SIG-M5 treated with dmso at 0.1 percent for 504 hours (cell line): ENCODE measurements around the gene LHFPL2.

ENCODE experiments used
- DNase-seq: peaks from one replicate; lab custom pipeline; 2025; ENCODE audit not compliant: unreplicated experiment; lab: John Stamatoyannopoulos, UW

LHFPL2 gene

DNA sequence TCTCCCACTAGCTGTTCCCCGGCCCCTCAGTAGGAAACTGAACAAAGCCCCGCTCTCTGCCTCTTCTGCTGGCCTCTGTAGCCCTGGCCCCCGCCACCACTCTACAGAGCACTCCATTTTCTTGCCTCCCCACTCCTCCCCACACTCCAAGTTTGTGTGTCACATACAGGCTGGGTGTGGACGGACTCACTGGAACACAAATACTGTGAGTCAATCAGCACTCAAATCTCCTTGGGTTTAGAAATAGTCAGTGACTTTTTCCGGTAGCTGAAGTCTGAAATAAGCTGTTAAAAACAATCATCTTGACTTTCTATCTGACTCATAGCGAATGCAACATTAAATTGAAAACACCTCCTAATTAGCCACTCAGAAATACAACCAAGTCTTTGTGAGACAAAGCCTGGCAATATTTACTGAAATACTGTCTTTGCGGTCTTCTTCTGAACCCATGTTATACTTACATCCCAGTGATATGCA lies 122.5 kb downstream of the LHFPL2 start:
- no peak for DNase-seq

DNA sequence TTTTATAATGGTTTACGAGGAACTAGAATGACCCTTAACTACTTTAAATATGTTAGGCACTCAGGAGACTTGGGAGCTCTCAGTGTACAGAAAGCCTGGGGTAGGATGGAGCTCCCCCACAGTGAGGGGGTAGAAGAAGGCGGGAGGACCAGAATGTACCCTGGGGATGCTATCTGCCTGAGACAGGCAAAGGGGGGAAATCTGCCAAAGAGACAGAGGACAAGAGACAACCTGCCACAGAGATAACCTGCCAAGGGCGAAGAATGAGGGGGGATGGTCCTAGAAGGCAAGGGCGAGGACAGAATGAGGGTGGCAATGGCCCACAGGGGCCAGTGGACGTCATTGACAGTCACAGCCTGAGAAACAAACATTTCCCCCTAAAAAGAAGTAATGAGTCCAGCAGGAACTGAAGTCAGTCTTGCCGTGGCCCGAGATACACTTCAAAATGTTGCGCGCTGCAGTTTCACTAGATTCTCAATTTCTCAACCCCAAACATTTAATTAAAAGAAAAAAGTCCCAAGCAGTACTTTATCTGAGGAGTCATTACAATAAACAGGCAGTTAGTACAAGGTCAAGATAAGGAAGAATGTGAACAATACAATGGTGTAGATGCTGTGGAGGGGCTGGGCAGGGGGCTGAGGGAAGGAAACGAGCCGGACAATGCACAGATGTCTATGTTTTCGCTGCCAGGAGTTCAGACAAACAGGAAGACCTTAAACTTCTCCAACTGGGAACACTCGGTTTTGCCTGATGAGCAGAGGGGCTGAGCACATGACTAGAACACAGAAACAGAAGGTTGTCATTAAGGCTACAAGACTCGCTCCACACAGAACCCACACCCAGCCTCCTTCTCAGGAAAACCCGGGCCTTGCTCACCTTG lies 125.0 kb downstream of the LHFPL2 start:
- DNase-seq = no peak

DNA sequence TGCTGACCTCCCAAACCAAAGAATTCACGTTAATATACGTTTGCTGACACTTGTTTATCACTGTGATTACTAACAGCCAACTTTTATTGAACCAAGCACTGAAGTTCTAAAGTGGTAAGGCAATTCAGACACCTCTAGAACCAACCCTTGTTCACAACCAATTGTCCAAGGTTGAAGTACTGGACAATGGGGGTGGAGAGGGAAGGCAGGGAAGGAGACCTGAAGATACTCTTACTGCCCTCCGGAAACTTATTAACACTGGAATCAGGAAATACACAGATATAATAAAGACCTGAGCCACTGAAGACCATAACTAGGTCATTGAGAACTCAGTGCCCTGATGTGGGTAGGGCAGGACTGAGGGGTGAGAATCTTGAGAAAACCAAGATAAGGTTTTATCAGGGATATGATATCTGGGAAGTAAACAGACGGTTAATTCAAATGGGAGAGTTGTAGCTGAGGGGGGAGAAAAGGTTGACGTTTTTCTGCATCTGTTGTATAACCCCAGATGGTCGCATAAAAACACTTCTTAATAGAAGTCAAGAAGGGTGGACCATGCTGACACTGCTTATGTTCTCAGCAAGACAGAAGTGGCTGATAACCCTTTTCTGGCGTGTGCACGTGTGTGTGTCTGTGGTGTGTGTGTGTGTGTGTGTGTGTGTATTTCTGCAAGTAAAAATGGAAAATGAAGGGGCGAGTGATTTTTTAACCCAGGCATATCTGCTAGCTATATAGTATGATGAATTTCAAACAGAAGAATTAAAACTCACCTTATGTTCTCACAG lies 125.9 kb downstream of the LHFPL2 start:
- DNase-seq = no peak

DNA sequence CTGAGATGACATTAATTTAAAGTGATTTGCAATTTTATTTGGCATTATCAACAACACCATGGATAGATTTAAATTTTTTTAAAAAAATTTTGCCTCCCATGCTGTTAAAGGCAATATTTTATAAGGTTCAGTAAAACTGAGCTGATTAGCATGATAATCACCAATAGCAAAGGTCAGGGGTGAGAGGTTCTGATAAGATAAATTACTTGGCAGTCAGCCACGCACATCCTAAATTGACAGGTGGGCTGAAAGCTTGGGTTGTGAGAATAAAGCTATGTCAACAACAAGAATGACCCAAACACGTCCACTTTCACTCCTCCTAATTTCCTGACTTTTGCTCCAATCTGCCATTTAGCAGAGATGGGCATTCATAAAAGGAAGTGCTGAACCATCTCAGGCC lies 127.1 kb downstream of the LHFPL2 start:
- no peak for DNase-seq

DNA sequence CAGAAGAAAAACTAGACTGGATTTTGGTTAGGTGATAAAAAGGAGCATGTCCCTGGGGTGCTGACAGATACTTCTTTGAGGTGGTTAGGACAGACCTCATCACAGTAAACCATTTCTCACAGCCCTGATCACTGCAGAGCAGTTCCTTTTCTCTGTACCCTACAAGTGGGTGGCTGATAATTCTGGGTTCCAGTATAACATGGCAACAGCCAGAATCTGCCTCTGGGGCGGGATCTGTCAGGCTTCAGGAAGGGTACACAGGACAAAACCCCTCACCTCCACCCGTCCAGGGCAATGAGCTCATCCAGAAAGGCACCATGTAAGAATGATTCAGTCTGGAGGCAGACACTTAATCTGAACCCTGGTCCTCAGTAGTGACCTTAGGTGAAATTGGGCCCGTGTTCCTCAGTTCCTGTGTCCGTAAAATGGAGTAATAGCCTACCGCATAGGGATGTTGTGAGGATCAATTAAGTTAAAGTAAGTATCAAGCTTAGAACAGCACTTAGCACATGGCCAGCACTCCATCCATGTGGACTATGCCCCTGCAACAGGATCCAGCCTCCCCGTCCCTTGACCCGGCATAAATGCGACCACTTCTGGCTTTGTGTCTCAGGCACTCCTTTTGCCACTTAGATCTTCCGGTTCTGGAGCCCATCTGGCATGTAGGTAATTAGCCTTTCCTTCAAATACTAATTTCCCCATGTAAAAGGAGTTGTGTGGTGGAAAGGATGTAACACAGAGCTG lies 129.2 kb downstream of the LHFPL2 start:
- no peak for DNase-seq

DNA sequence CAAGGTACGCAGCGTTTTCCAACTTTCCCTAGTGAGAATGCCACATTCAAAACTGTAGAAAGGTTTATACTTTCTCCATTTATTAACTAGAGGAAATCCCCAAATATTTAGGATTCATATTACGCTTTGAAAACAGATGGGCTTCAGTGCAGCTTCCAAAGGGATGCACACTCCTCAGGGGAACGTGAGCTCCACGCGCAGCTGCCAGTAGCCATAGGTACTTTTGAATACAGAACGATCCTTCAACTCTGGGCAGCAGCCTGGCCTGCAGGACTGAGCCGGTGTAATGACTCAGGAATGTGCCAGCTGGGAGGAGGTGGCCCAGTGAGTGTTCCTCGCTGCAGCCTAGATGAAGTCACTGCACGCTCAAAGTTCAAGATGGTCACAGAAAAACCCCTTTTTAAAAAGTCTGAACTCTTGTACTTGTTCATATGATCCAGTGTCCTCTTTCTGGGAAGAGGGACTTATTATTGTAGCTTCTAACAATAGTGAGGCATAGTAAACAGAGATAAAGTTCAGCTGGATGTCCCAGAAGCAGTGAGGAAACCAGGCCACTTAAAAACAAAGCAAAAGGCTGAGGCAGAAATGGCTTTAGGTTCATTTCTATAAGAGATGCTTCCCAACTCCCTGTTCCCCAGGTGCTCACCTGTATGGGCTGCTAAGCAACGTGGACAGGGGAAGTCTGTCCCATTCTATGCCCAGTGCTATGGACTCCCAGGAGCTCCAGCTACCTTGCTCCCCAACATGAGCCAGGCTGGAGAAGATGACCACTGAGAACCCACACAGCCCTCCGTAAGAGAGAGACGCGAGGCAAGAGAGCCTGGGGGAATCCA lies 130.0 kb downstream of the LHFPL2 start:
- no peak for DNase-seq

DNA sequence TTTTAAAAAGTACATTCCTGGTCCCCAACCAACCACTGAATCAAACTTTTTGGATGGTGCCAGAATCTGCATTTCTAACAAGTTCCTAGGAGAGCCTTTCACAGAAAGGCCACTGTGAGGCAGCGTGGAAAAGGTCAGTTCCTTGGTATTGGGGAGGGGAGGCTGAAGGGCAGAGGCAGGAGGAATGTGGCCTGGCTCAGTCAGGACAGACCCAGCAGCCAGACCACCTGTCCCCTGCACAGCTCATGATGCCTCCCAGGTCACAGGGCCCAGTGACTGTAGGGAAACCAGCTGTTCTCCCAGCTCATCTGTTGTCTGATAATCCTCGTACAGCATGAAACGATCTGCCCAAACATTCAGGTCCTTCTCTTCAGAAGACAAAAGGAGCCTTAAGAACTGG lies 132.9 kb downstream of the LHFPL2 start:
- DNase-seq = no peak

DNA sequence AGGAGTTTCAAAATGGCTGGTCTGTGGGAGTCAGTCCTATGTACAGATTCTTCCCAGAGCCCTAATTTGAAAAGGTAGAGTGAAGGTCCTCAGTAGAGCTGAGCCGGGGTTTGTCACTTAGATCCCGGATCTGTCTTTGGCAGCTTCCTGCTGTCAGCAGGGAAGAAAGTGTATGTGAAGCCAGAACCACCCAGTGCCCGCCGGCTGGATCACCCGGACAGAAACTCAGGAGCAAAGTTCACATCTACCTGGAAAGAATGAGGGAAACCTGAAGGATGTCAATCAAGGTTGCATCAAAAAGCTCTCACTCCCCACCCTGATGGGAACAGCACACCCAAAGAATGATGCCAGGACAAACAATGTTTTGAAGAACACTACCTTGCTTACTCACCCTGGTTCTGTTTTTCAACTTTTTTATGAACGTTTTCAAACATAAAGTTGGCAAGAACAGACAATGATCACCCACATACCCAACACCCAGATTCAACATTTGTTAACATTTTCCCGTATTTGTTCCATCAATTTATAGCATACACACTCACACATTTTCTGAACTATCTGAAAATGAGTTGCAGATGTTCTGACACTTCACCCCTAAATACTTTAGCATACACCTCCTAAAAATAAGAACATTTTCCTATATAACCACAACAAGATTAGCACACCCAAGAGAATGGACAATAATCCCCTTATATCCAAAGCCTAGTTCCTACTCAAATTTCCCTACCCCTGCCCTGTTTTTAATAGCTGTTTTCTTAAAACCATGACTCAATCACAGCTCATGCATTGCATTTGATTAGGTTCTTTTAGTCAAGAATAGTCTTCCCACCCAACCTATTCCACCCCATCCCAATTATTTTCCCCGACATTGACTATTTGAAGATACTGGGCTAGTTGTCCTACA lies 133.9 kb downstream of the LHFPL2 start:
- DNase-seq = no peak

DNA sequence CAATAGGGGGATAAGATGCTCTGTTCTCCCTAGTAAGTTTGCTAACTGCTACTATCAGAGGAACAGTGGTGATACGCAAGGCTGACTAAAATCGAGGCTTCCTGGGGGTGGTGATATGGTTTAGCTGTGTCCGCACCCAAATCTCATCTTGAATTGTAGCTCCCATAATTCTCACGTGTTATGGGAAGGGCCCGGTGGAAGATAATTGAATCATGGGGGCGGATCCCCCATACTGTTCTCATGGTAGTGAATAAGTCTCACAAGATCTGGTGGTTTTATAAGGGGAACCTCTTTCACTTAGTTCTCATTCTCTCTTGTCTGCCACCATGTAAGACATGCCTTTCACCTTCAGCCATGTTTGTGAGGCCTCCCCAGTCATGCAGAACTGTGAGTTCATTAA lies 135.1 kb downstream of the LHFPL2 start:
- no peak for DNase-seq

DNA sequence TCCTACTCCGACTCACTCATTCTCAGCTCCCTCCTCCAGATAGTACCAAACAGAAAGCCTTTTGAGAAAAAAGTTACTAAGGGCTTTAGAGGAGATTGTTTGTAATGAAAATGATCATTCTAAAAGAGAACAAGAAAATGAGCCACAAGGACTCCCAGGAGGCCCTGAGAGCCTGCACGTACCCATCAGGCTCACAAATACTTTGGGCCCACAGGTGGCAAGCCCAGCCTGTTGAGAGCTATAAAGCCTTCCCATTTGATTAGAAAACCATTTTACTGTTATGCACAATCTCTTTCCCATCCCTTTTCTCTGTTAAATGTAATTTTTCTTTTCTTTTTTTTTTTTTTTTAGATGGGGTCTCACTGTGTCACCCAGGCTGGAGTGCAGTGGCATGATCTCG lies 136.1 kb downstream of the LHFPL2 start:
- DNase-seq = no peak

DNA sequence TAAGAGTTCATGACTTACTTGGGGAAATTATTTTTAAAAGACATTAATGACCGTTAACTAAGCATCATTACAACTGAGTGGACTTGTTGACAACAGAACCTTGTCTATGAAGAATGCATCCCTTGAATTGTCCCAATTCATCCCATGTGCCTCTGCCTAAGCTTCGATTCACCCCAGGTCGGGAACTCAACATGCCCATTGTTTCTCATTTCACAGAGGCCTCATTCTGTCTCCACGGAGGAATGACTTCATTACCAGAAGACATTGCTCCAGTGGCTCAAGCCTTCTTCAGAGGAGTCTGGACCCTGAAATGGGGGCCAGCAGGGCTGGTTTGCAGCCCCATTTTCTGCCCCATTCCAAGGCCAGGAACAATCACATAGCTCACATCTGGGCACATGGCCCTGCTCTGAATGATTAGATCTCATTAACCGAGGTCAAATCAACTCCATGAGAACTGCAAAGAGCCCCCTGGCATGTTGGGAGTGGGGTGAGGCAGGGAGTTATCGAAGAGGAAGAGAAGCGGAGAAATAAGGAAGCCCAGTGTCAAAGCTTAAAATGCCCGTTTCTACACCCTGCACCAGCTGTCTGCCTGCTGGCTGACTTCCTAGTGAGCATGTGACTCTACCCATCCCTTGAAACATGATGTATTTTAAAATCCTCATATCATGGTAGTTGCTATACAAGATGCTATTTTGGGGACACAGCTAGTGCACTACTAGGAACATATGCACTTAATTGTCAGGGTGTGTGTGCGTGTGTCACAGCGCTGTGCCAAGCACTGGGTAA lies 137.3 kb downstream of the LHFPL2 start:
- peak; percentile 43 for DNase-seq

DNA sequence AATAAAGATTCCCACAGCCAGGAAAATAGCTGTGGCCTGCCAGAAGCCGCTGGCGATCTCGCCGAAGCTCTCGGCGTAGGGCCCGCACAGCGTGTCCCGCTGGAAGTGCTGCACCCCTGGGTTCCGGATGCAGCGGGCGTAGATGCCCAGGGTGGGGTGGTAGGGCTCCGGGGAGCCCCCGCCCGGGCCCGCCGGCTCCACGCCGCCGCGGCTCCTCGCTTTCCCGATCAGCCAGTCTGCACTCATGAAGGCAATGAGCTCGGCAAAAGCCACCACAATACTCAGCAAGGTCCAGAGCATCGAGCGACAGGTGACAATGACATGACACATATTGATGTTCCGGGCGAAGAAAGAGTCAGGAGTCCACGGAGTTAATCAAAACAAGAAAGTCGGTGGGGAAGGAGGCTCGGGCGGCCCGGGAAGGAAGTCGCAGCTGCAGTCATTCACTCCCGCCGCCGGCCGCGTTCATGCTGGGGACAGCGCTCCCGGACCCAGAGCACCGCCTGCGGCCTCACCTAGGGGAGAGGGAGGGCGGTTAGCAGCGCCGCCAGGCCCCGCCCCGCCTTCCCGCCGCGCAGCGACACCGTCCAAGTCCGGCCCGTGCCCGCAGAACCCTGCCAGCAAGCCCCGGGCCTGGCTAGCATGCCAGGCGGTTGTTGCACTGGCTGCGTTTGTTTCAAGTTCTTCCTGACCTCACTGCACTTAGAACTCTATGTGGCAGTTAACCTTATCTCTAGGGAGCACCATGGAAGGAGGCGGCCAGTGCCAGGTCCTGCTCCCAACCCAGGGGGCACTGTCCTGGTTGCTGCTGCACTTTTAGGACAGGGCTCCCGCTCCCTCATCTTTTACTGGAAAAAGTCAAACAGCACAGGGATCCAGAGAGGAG lies 138.4 kb downstream of the LHFPL2 start:
- no peak for DNase-seq

DNA sequence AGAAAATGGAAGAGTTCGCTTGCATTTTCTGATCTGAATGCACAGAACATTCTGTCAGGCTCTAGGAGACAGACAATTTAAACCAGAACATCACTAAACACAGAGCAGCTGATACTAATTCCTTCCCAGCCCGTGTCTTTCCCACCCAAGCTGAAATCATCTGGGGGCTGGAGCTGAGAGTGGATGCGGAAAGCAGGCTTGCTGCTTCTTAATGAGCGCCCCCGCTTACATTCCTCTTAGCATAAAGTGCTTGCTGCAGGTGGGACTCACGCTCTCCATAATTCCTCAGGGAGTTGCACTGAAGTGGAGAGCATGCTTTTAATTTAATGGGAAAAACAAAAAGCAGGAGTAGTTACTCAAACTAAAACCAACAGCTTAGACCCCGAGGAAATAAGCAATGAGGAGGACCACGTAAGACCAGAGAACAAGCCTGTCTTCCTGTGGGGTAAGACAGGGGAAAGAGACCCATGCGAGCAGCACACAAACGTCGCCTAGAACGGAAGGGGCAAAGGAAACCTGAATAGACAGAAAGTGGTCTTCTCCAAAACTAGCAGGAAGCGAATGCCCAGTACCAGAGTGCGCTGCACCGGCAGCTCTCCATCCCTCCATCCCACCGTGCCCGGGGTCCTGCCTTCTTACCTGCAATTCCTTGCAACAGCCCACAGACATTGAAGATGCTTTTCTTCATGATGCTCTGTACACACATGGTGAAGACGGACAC lies 139.3 kb downstream of the LHFPL2 start:
- no peak for DNase-seq

DNA sequence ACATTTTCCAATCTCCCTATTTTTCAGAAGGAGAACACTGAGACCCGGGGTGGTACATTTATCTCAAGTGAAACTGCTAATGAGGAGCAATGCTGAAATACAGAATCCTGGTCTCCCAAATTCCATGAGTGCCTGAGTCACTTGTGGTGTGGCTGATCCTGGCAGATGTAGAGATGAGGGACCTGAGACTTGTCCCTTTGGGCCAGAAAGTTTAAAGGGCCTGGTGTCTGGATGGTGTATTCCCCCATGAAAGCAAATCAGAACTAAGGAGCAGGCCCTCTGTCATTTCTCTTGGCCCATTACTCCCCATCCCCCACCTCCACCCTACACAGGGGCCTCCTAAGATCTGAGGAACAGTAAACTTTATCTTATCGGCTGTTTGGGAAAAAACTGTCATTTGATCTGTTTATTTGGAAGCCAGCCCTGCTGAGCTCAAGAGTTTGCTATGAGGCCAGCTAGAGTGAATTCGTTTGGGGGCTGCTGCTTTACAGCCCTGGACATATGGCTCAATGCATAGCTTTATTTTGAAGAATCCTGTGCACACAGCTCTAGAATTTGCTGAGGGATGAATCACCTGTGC lies 140.3 kb downstream of the LHFPL2 start:
- DNase-seq = no peak

DNA sequence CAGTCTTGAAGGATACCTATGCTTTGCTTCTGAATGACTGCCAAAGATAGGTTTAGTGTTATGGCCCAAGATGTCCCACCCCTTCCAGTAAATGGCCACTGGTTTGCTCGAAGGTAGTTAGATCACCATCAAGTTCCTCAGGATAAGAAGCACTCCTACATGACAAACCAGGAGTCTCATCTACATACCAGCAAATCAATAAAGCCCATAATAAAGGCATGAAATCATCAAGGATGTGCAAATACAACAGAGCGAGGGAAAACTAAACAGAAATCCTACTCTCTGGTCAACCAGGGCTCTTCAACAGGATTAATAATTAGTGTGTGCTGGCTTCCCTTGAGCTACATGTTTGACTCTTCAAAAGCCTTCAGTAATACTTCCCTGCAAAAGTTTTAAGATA lies 141.0 kb downstream of the LHFPL2 start:
- DNase-seq = no peak

DNA sequence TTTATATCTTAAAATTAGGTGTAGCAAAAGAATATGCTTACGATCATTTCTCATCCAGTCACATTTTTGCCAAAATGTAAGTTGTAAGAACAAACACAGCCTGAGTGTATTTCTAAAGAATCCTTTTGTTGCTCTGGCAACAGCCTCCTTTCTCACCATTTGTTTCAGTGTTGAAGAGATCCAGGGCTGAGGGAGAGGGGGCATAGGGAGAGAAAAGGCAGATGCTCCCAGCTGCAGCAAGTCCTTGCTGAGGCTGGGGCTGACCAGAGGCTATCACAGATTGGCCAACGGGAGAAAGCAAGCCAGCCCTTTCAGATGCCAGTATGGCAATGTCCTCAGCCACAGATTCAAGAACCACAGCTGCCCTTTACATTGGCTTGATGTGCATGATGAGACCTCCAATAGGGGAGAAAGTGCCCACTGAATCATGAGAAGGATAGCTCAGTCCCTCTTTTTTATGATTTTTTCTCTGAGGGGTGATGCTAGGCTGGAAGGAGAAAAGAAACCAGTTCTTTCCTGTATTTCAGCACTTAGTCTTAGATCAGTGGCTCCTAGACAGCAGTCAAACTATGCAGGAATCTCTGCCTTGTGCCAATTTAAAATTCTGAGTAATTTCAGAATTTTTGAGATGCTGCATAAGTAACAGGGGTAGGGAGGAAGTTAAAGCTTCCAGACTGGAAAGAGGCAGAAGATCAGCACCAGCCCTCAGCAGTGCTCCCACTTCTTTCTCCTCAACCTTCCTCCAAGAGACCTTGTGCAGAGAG lies 142.1 kb downstream of the LHFPL2 start:
- no peak for DNase-seq
